ENCODE measurements around the gene BTBD1.

The BTBD1 gene

GRCh38 chr15:83066034-83066733 is 868 bp downstream of the BTBD1 start:
- H3K27me3 ChIP-seq (ENCODE audit: insufficient read depth, low read length, poor library complexity), result no peaks in the 10 kb centered on the region
- H3K79me2 ChIP-seq (ENCODE audit: insufficient read depth, low read length), result peaks cover 59% of the 10 kb centered on the region
- peak overlapping the region; percentile 75 for H3K4me2 ChIP-seq (ENCODE audit: insufficient read depth, low read length)
- H4K20me1 ChIP-seq (ENCODE audit: insufficient read depth, low read length), result peaks cover 36% of the 10 kb centered on the region
- peak overlapping the region; percentile 96 for H2AFZ ChIP-seq (ENCODE audit: low read depth, low read length)
- no peaks in the 10 kb centered on the region for H3K9me3 ChIP-seq (ENCODE audit: insufficient read depth, low read length, severe bottlenecking)
- peaks cover 26% of the 10 kb centered on the region for H3K36me3 ChIP-seq (ENCODE audit: insufficient read depth, low read length)
- no peak for DNase-seq
- peak overlapping the region; percentile 85 for H3K27ac ChIP-seq (ENCODE audit: low read length)
- H3K4me3 ChIP-seq (ENCODE audit: low read depth in 1 of 2, low read length in 2 of 2), result peak overlapping the region; percentile 73 to 98
- no peak for TF ChIP-seq CTCF (IDR thresholded peaks at IDR 0.05; ENCODE audit: borderline replicate concordance, extremely low read depth, low read length, poor library complexity, severe bottlenecking)
- TF ChIP-seq EZH2 (IDR thresholded peaks at IDR 0.05; ENCODE audit: borderline replicate concordance, low read depth, low read length, severe bottlenecking), result no peak
- H3K9ac ChIP-seq (ENCODE audit: low read depth, low read length), result peak overlapping the region; percentile 92
- ATAC-seq (ENCODE audit: insufficient read depth, low read depth), result no peak
- peaks cover 60% of the 10 kb centered on the region for H3K4me1 ChIP-seq (ENCODE audit: insufficient read depth, low read length)

- DNase-seq (no peak), ATAC-seq (ENCODE audit: insufficient read depth, low read depth) (no peak)
- Histone ChIP-seq H3K27me3 (ENCODE audit: insufficient read depth, low read length, poor library complexity) (no peaks in the 10 kb centered on the region), H4K20me1 (ENCODE audit: insufficient read depth, low read length) (peaks cover 40% of the 10 kb centered on the region), H3K36me3 (ENCODE audit: insufficient read depth, low read length) (peaks cover 31% of the 10 kb centered on the region), H3K79me2 (ENCODE audit: insufficient read depth, low read length) (peaks cover 66% of the 10 kb centered on the region), H3K4me1 (ENCODE audit: insufficient read depth, low read length) (peaks cover 62% of the 10 kb centered on the region), H3K27ac (ENCODE audit: low read length) (peak overlapping the region; percentile 17; the same call in 1 of the 2 replicates), H3K9me3 (ENCODE audit: insufficient read depth, low read length, severe bottlenecking) (no peaks in the 10 kb centered on the region), H3K4me3 (ENCODE audit: low read depth in 1 of 2, low read length in 2 of 2) (peak overlapping the region; percentile 73 to 98; a peak in 3 of 4 replicates), H2AFZ (ENCODE audit: low read depth, low read length) (no peak overlapping the region), H3K4me2 (ENCODE audit: insufficient read depth, low read length) (peak overlapping the region; percentile 75), H3K9ac (ENCODE audit: low read depth, low read length) (peak overlapping the region; percentile 92)
- TF ChIP-seq CTCF (IDR thresholded peaks at IDR 0.05; ENCODE audit: borderline replicate concordance, extremely low read depth, low read length, poor library complexity, severe bottlenecking) (no peak), EZH2 (IDR thresholded peaks at IDR 0.05; ENCODE audit: borderline replicate concordance, low read depth, low read length, severe bottlenecking) (no peak)
Measured at GRCh38 chr15:83065431-83065830, 1.6 kb downstream of the BTBD1 start.

- ATAC-seq (ENCODE audit: insufficient read depth, low read depth), result no peak
- Histone ChIP-seq H3K27ac (ENCODE audit: low read length) (peak overlapping the region; percentile 17; the same call in 1 of the 2 replicates), H3K4me3 (ENCODE audit: low read depth in 1 of 2, low read length in 2 of 2) (peak overlapping the region; percentile 73 to 98; a peak in 3 of 4 replicates), H3K9me3 (ENCODE audit: insufficient read depth, low read length, severe bottlenecking) (no peaks in the 10 kb centered on the region), H3K4me2 (ENCODE audit: insufficient read depth, low read length) (peak overlapping the region; percentile 75), H3K79me2 (ENCODE audit: insufficient read depth, low read length) (peaks cover 72% of the 10 kb centered on the region), H3K4me1 (ENCODE audit: insufficient read depth, low read length) (peaks cover 62% of the 10 kb centered on the region), H3K36me3 (ENCODE audit: insufficient read depth, low read length) (peaks cover 31% of the 10 kb centered on the region), H4K20me1 (ENCODE audit: insufficient read depth, low read length) (peaks cover 40% of the 10 kb centered on the region), H3K9ac (ENCODE audit: low read depth, low read length) (peak overlapping the region; percentile 92), H3K27me3 (ENCODE audit: insufficient read depth, low read length, poor library complexity) (no peaks in the 10 kb centered on the region), H2AFZ (ENCODE audit: low read depth, low read length) (no peak overlapping the region)
- TF ChIP-seq CTCF (IDR thresholded peaks at IDR 0.05; ENCODE audit: borderline replicate concordance, extremely low read depth, low read length, poor library complexity, severe bottlenecking) (no peak), EZH2 (IDR thresholded peaks at IDR 0.05; ENCODE audit: borderline replicate concordance, low read depth, low read length, severe bottlenecking) (no peak)
- no peak for DNase-seq
Measured at GRCh38 chr15:83064859-83065258, 2.2 kb downstream of the BTBD1 start.
